Measurements from ENCODE around the gene HNRNPCL2. TPM values are rescaled to one million over a fixed set of nuclear protein-coding genes. Genes with fewer than 3 reads are reported as not detected.
"Not testable (repeated sequence)": the region's sequence is repeated elsewhere in the genome, so short reads cannot be mapped to it uniquely, and the experiment has no call there.

The HNRNPCL2 gene
- total RNA-seq (not detected), polyA plus RNA-seq (not detected)
- long read RNA-seq, donor 1, result 0 reads
- long read RNA-seq, donor 2, result 0 reads
- long read RNA-seq, donor 3, result 0 reads
- long read RNA-seq, donor 4, result 0 reads

- H3K27ac ChIP-seq (ENCODE audit: low read length); H3K4me1 ChIP-seq (ENCODE audit: control insufficient read depth, insufficient read depth, low read length); H3K27me3 ChIP-seq (ENCODE audit: control insufficient read depth, insufficient read depth); H3K9me3 ChIP-seq (ENCODE audit: control insufficient read depth, low read length); ATAC-seq; H3K4me3 ChIP-seq (ENCODE audit: low read length); intact Hi-C loops (cut with DNase I); DNase-seq: not testable (repeated sequence)
- 88% methylated on average over 6 of the region's 6 CpGs for WGBS
Measured at GRCh38 chr1:13116754-13117153, at the start of gene HNRNPCL2. Gene HNRNPCL2 (minus strand): TSS chr1:13116854. CDS start chr1:13116400, 454 bp downstream.

- ATAC-seq; H3K27ac ChIP-seq (ENCODE audit: low read length); H3K27me3 ChIP-seq (ENCODE audit: control insufficient read depth, insufficient read depth); DNase-seq; H3K4me3 ChIP-seq (ENCODE audit: low read length); H3K9me3 ChIP-seq (ENCODE audit: control insufficient read depth, low read length); H3K4me1 ChIP-seq (ENCODE audit: control insufficient read depth, insufficient read depth, low read length); intact Hi-C loops (cut with DNase I): not testable (repeated sequence)
- WGBS, result no CpG with 5 or more reads among the region's 8 CpGs
Measured at GRCh38 chr1:13165531-13165930, 48.9 kb upstream of the HNRNPCL2 start, which contains the start of gene HNRNPCL4. Gene HNRNPCL4 (minus strand): TSS chr1:13165631. CDS start chr1:13165467, 164 bp downstream.

GRCh38 chr1:13155909-13156308, 39.3 kb upstream of the HNRNPCL2 start, which contains the start of gene PRAMEF26:
Gene PRAMEF26 (minus strand): TSS chr1:13156009. CDS start chr1:13153095, 2,914 bp downstream.
- H3K27me3 ChIP-seq (ENCODE audit: control insufficient read depth, insufficient read depth); H3K9me3 ChIP-seq (ENCODE audit: control insufficient read depth, low read length); H3K4me3 ChIP-seq (ENCODE audit: low read length); DNase-seq; H3K4me1 ChIP-seq (ENCODE audit: control insufficient read depth, insufficient read depth, low read length); intact Hi-C loops (cut with DNase I); ATAC-seq; H3K27ac ChIP-seq (ENCODE audit: low read length): not testable (repeated sequence)
- WGBS, result 89% methylated on average over 1 of the region's 5 CpGs

- H3K27me3 ChIP-seq (ENCODE audit: control insufficient read depth, insufficient read depth); H3K27ac ChIP-seq (ENCODE audit: low read length); intact Hi-C loops (cut with DNase I); H3K9me3 ChIP-seq (ENCODE audit: control insufficient read depth, low read length); DNase-seq; H3K4me3 ChIP-seq (ENCODE audit: low read length); ATAC-seq; H3K4me1 ChIP-seq (ENCODE audit: control insufficient read depth, insufficient read depth, low read length): not testable (repeated sequence)
- no CpG with 5 or more reads among the region's 4 CpGs for WGBS
Measured at GRCh38 chr1:13070474-13070873, 46.2 kb downstream of the HNRNPCL2 start, which contains the start of gene PRAMEF25. Gene PRAMEF25 (plus strand): TSS chr1:13070774. CDS start chr1:13073694, 2,920 bp downstream.

Other genes with a start within 250 kb of the HNRNPCL2 start
- not detected for gene PRAMEF4, start 230.7 kb downstream of the HNRNPCL2 start, total RNA-seq
- gene PRAMEF4, start 230.7 kb downstream of the HNRNPCL2 start, polyA plus RNA-seq, result not detected
- gene PRAMEF10, start 218.6 kb downstream of the HNRNPCL2 start, total RNA-seq, result not detected
- gene PRAMEF10, start 218.6 kb downstream of the HNRNPCL2 start, polyA plus RNA-seq, result not detected
- gene PRAMEF7, start 200.2 kb downstream of the HNRNPCL2 start, total RNA-seq, result not detected
- not detected for gene PRAMEF7, start 200.2 kb downstream of the HNRNPCL2 start, polyA plus RNA-seq
- not detected for gene PRAMEF6, start 169.3 kb downstream of the HNRNPCL2 start, total RNA-seq
- gene PRAMEF6, start 169.3 kb downstream of the HNRNPCL2 start, polyA plus RNA-seq, result not detected
- gene PRAMEF27, start 60.3 kb downstream of the HNRNPCL2 start, total RNA-seq, result not detected
- not detected for gene PRAMEF27, start 60.3 kb downstream of the HNRNPCL2 start, polyA plus RNA-seq
- not detected for gene HNRNPCL3, start 56.1 kb downstream of the HNRNPCL2 start, total RNA-seq
- gene HNRNPCL3, start 56.1 kb downstream of the HNRNPCL2 start, polyA plus RNA-seq, result not detected
- not detected for gene PRAMEF25, start 46.1 kb downstream of the HNRNPCL2 start, total RNA-seq
- not detected for gene PRAMEF25, start 46.1 kb downstream of the HNRNPCL2 start, polyA plus RNA-seq
- not detected for gene PRAMEF26, start 39.2 kb upstream of the HNRNPCL2 start, total RNA-seq
- gene PRAMEF26, start 39.2 kb upstream of the HNRNPCL2 start, polyA plus RNA-seq, result not detected
- gene HNRNPCL4, start 48.8 kb upstream of the HNRNPCL2 start, total RNA-seq, result not detected
- gene HNRNPCL4, start 48.8 kb upstream of the HNRNPCL2 start, polyA plus RNA-seq, result not detected
- not detected for gene PRAMEF9, start 55.0 kb upstream of the HNRNPCL2 start, total RNA-seq
- not detected for gene PRAMEF9, start 55.0 kb upstream of the HNRNPCL2 start, polyA plus RNA-seq
- gene PRAMEF13, start 84.6 kb upstream of the HNRNPCL2 start, total RNA-seq, result not detected
- gene PRAMEF13, start 84.6 kb upstream of the HNRNPCL2 start, polyA plus RNA-seq, result not detected
- not detected for gene PRAMEF18, start 109.3 kb upstream of the HNRNPCL2 start, total RNA-seq
- gene PRAMEF18, start 109.3 kb upstream of the HNRNPCL2 start, polyA plus RNA-seq, result not detected
- gene PRAMEF5, start 137.3 kb upstream of the HNRNPCL2 start, total RNA-seq, result not detected
- not detected for gene PRAMEF5, start 137.3 kb upstream of the HNRNPCL2 start, polyA plus RNA-seq
- not detected for gene PRAMEF8, start 168.3 kb upstream of the HNRNPCL2 start, total RNA-seq
- not detected for gene PRAMEF8, start 168.3 kb upstream of the HNRNPCL2 start, polyA plus RNA-seq
- not detected for gene PRAMEF33, start 186.7 kb upstream of the HNRNPCL2 start, total RNA-seq
- not detected for gene PRAMEF33, start 186.7 kb upstream of the HNRNPCL2 start, polyA plus RNA-seq
- gene PRAMEF15, start 198.7 kb upstream of the HNRNPCL2 start, total RNA-seq, result not detected
- not detected for gene PRAMEF15, start 198.7 kb upstream of the HNRNPCL2 start, polyA plus RNA-seq
- not detected for gene PRAMEF14, start 230.3 kb upstream of the HNRNPCL2 start, total RNA-seq
- not detected for gene PRAMEF14, start 230.3 kb upstream of the HNRNPCL2 start, polyA plus RNA-seq